ENCODE data around the gene ANOS1.

DNA sequence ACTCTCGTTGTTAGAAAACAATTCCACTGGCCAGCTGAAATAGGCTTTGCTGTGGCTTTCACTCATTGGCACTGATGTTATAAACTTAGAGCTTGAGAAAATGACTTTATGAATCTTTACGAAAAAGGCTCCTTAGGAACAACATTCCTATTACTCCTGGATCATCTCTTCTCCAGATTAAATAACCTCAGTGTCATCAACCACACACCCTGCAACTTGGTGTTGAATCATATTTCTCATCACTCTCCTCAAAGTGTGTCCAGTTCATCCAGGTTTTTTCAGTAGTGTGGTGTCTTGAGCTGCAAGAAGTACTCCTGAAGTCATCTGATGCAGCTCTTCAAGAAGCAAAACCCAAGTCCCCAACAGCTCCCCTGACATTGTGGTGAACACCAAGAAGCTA is 28.1 kb upstream of the ANOS1 start:
- TF ChIP-seq, protein P1, sequence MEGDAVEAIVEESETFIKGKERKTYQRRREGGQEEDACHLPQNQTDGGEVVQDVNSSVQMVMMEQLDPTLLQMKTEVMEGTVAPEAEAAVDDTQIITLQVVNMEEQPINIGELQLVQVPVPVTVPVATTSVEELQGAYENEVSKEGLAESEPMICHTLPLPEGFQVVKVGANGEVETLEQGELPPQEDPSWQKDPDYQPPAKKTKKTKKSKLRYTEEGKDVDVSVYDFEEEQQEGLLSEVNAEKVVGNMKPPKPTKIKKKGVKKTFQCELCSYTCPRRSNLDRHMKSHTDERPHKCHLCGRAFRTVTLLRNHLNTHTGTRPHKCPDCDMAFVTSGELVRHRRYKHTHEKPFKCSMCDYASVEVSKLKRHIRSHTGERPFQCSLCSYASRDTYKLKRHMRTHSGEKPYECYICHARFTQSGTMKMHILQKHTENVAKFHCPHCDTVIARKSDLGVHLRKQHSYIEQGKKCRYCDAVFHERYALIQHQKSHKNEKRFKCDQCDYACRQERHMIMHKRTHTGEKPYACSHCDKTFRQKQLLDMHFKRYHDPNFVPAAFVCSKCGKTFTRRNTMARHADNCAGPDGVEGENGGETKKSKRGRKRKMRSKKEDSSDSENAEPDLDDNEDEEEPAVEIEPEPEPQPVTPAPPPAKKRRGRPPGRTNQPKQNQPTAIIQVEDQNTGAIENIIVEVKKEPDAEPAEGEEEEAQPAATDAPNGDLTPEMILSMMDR (IDR thresholded peaks at IDR 0.05; ENCODE audit: insufficient read depth, low read length), result no peak
- TF ChIP-seq, protein P2, sequence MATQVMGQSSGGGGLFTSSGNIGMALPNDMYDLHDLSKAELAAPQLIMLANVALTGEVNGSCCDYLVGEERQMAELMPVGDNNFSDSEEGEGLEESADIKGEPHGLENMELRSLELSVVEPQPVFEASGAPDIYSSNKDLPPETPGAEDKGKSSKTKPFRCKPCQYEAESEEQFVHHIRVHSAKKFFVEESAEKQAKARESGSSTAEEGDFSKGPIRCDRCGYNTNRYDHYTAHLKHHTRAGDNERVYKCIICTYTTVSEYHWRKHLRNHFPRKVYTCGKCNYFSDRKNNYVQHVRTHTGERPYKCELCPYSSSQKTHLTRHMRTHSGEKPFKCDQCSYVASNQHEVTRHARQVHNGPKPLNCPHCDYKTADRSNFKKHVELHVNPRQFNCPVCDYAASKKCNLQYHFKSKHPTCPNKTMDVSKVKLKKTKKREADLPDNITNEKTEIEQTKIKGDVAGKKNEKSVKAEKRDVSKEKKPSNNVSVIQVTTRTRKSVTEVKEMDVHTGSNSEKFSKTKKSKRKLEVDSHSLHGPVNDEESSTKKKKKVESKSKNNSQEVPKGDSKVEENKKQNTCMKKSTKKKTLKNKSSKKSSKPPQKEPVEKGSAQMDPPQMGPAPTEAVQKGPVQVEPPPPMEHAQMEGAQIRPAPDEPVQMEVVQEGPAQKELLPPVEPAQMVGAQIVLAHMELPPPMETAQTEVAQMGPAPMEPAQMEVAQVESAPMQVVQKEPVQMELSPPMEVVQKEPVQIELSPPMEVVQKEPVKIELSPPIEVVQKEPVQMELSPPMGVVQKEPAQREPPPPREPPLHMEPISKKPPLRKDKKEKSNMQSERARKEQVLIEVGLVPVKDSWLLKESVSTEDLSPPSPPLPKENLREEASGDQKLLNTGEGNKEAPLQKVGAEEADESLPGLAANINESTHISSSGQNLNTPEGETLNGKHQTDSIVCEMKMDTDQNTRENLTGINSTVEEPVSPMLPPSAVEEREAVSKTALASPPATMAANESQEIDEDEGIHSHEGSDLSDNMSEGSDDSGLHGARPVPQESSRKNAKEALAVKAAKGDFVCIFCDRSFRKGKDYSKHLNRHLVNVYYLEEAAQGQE (IDR thresholded peaks at IDR 0.05; ENCODE audit: insufficient replicate concordance, low read depth), result no peak
- no peak for TF ChIP-seq POLR2AphosphoS5 (IDR thresholded peaks at IDR 0.05; ENCODE audit: low read depth)
- no peak for TF ChIP-seq GABPA (IDR thresholded peaks at IDR 0.05; ENCODE audit: low read depth)
